Transverse colon (tissue), 4 donors: ENCODE results near the gene TNXB. TPM values are rescaled to one million over a fixed set of nuclear protein-coding genes. Genes with fewer than 3 reads are reported as not detected.

ENCODE experiments used
- DNase-seq: peaks from one replicate; pipeline ENCODE4 v3.0.0-alpha.2; 2019
- H3K27ac ChIP-seq, 4 donors: fragments of 200-600 bp; sonication (generic); 2 replicates each; pipeline ENCODE4 v1.5.1; 2016 to 2018; ENCODE audit warnings: inconsistent platforms in 4 of 4
- H3K27me3 ChIP-seq: fragments of 200-600 bp; sonication (generic); 2 replicates; pipeline ENCODE4 v1.5.1; 2017; ENCODE audit warnings: inconsistent platforms
- H3K36me3 ChIP-seq, 4 donors: fragments of 200-600 bp; sonication (generic); 2 replicates each; pipeline ENCODE4 v1.5.1; 2017 to 2019; ENCODE audit warnings: inconsistent platforms in 4 of 4
- H3K4me1 ChIP-seq, 4 donors: fragments of 200-600 bp; sonication (generic); 2 replicates each; pipeline ENCODE4 v1.5.1; 2017 to 2020; ENCODE audit warnings: inconsistent platforms in 4 of 4
- H3K4me3 ChIP-seq, 4 donors: fragments of 200-600 bp; sonication (generic); 1 replicate in 1 of 4; 2 replicates in 3 of 4; pipeline versions ENCODE4 v1.5.1 to v1.6.1; 2017 to 2019; ENCODE audit warnings: inconsistent platforms in 4 of 4
- H3K9me3 ChIP-seq, 2 donors: fragments of 200-600 bp; sonication (generic); 2 replicates each; pipeline ENCODE4 v1.5.1; 2017 to 2019; ENCODE audit warnings: inconsistent platforms in 2 of 2
- CTCF ChIP-seq, 5 experiments: fragments of 200-600 bp in 3 of 5; fragments of 450-650 bp in 2 of 5; sonication (generic) in 3 of 5; IDR thresholded peaks; 1 replicate in 2 of 5; 2 replicates in 3 of 5; pipeline ENCODE4 v1.5.1; 2016 to 2017; ENCODE audit warnings: antibody characterized with exemption in 5 of 5, inconsistent platforms in 3 of 5, mild to moderate bottlenecking in 2 of 5, moderate library complexity in 1 of 5
- EP300 ChIP-seq: sonication (generic); formaldehyde crosslinking; IDR thresholded peaks from one replicate; pipeline ENCODE4 v1.6.1; 2017; ENCODE audit warnings: antibody characterized with exemption, low read depth
- POLR2A ChIP-seq: fragments of 450-650 bp; IDR thresholded peaks from one replicate; pipeline ENCODE4 v1.6.1; 2016; ENCODE audit warnings: antibody characterized with exemption, mild to moderate bottlenecking, moderate library complexity
- POLR2AphosphoS5 ChIP-seq, 3 donors: sonication (generic); formaldehyde crosslinking; IDR thresholded peaks; one replicate each; pipeline ENCODE4 v1.6.1; 2016; ENCODE audit warnings: antibody characterized with exemption in 3 of 3
- WGBS, 2 donors: methylation state at CpG; one replicate each; pipeline ENCODE4 v1.1.5; 2018; ENCODE audit warnings: low coverage in 1 of 2; 5-methylcytosine and 5-hydroxymethylcytosine counted together
- in situ Hi-C, 4 donors: fragments of 200-750 bp; cut with MboI; loops; one replicate each; pipeline versions ENCODE4 v1.15.0 to v1.15.1; 2017; ENCODE audit warnings: low sequenced_read_pairs in 3 of 4, low pct_ligation_motif_present in 1 of 4, low pct_unique_long_range_greater_than_20kb in 1 of 4
- intact Hi-C: fragments of 100-400 bp; cut with DNase I; formaldehyde crosslinking; loops from one replicate; pipeline ENCODE4 v1.15.1; 2023; ENCODE audit warnings: low total_unique reads
- total RNA-seq, 4 donors: library from RNA; depleted of rRNA; stranded (reverse); fragments of >200 nt; gene quantifications; one replicate each; pipeline ENCODE4 v1.1.0, GENCODE V29; 2016

The TNXB gene
- total RNA-seq, 4 donors from 2014 or later: 47.7 to 205 (median 66.2) TPM

DNA sequence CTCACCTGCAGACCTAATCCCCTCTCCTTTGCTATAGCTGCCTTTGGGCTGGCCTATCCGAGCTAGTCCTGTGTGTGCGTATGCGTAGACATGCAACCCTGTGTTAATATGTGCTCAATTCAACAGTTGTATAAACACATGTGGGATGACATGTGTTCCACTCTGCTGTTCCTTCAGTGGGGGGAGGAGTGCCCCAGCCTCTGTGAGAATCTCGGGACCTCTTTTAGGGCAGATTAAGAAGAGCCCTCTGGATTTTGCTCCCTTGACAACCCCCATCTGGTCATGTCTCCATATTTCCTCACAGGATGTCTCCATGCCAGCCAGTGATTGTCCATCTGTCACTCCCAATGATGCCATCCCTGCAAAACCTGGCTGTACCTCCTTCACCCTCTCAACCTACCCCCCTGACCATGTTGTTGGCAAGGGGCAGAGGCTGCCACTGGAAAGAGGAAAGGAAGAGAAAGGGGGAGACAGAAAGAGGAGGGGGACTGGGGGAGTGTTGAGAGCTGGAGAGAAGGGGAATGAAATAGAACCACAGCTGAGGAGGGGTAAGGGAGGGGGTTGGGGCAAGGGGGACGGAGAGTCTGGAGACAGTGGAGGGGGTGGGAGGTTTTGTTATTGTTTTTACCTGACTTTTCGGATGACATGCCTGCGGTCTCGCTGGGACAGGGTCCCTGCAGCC, 42.2 kb upstream of the TNXB start:
- no peak for DNase-seq
- H3K4me3 ChIP-seq: peak overlapping the region; percentile 18 to 68 (median 30)
- intact Hi-C loops (loop anchor here (5.0 kb wide), 1 partner anchor 499 kb away; the partner anchor contains the start of gene BAG6), in situ Hi-C loops (no loop called here)
- no peaks in the 10 kb centered on the region for H3K36me3 ChIP-seq
- WGBS, 2 donors: 55 to 80% methylated on average over 3 to 8 of the region's 8 CpGs
- TF ChIP-seq EP300: no peak
- TF ChIP-seq POLR2AphosphoS5 (IDR thresholded peaks at IDR 0.05): no peak
- no peak for TF ChIP-seq CTCF (IDR thresholded peaks at IDR 0.05)
- TF ChIP-seq POLR2A: no peak
- H3K27ac ChIP-seq: peak overlapping the region; percentile 85 to 97 (median 90)
- no peaks in the 10 kb centered on the region for H3K9me3 ChIP-seq
- peaks cover 8 to 38% (median 36%) of the 10 kb centered on the region in 4 donors for H3K4me1 ChIP-seq
- H3K27me3 ChIP-seq: peaks cover 13% of the 10 kb centered on the region

- Histone ChIP-seq H3K4me3 (peak overlapping the region in 1 of 4 donors; percentile 68), H3K4me1 (peaks cover 6 to 35% (median 31%) of the 10 kb centered on the region in 4 donors), H3K27ac (peak overlapping the region in 2 of 4 donors; percentile 42 to 89), H3K36me3 (no peaks in the 10 kb centered on the region), H3K27me3 (peaks cover 13% of the 10 kb centered on the region), H3K9me3 (no peaks in the 10 kb centered on the region)
- no peak for DNase-seq
- TF ChIP-seq CTCF (IDR thresholded peaks at IDR 0.05) (no peak), POLR2AphosphoS5 (IDR thresholded peaks at IDR 0.05) (no peak), POLR2A (no peak), EP300 (no peak)
- intact Hi-C loops: loop anchor here (5.0 kb wide), 1 partner anchor 498 kb away; the partner anchor contains the start of gene BAG6
- WGBS, 2 donors: 62 to 70% methylated on average over 15 to 46 of the region's 55 CpGs
- in situ Hi-C loops: no loop called here
Observed at GRCh38 chr6:32149932-32150870, 41.1 kb upstream of the TNXB start.

DNA sequence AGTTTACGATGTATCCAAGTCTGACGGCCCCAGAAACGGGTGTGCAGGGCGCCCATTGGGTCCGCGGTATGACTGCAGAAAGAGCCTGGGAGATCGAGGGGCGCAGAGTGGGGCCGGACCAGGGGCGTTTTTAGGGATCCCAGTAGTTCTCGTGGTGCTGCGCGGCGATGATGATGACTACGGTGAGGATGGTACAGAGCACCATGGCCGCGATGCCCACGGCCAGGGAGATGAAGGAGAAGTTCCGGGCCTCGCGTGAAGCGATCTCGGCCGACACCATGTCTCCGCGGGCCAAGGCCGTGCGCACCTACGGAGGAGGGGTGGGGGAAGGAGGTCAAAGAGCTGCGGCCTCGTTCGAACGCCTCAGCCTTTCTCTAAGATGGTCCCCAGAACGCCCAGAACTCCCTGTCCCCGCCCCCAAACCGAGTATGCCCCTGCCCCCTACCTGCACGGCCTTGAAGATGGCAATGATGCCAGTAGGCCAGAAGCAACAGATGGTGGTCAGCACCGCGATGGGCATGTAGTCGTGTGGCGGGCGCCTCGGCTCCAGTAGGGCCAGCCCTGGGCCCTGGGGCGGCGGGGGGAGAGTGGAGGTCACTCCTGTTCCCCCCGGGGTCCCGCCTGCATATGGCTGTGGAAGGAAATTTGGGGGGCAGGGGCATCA, 40.1 kb upstream of the TNXB start:
- H3K4me3 ChIP-seq: peak overlapping the region in 1 of 4 donors; percentile 38
- TF ChIP-seq POLR2AphosphoS5 (IDR thresholded peaks at IDR 0.05): no peak

GRCh38 chr6:32148289-32149091, 39.4 kb upstream of the TNXB start:
- H3K27ac ChIP-seq: no peak overlapping the region
- TF ChIP-seq CTCF (IDR thresholded peaks at IDR 0.05) (peak in 1 of 5 experiments; percentile 8), POLR2AphosphoS5 (IDR thresholded peaks at IDR 0.05) (no peak), EP300 (no peak), POLR2A (no peak)

More for the DNA sequence above, 40.1 kb upstream of the TNXB start:
- 76 to 86% methylated on average over 14 to 47 of the region's 47 CpGs for WGBS, 2 donors
- Histone ChIP-seq H3K9me3 (no peaks in the 10 kb centered on the region), H3K27me3 (peaks cover 13% of the 10 kb centered on the region), H3K4me1 (peaks cover 0 to 29% (median 27%) of the 10 kb centered on the region in 4 donors), H3K27ac (no peak overlapping the region), H3K36me3 (no peaks in the 10 kb centered on the region)
- in situ Hi-C loops: no loop called here
- intact Hi-C loops: no loop called here
- DNase-seq: no peak

More at GRCh38 chr6:32148289-32149091, 39.4 kb upstream of the TNXB start:
- Histone ChIP-seq H3K4me3 (peak overlapping the region in 3 of 4 donors; percentile 14 to 38 (median 19)), H3K4me1 (peaks cover 0 to 32% (median 29%) of the 10 kb centered on the region in 4 donors), H3K9me3 (no peaks in the 10 kb centered on the region), H3K36me3 (no peaks in the 10 kb centered on the region), H3K27me3 (peaks cover 13% of the 10 kb centered on the region)
- peak; percentile 58 for DNase-seq
- intact Hi-C loops: no loop called here
- 33 to 60% methylated on average over 23 to 39 of the region's 39 CpGs for WGBS, 2 donors
- in situ Hi-C loops: no loop called here
